Measurements from ENCODE around the gene MYOM3.

DNA sequence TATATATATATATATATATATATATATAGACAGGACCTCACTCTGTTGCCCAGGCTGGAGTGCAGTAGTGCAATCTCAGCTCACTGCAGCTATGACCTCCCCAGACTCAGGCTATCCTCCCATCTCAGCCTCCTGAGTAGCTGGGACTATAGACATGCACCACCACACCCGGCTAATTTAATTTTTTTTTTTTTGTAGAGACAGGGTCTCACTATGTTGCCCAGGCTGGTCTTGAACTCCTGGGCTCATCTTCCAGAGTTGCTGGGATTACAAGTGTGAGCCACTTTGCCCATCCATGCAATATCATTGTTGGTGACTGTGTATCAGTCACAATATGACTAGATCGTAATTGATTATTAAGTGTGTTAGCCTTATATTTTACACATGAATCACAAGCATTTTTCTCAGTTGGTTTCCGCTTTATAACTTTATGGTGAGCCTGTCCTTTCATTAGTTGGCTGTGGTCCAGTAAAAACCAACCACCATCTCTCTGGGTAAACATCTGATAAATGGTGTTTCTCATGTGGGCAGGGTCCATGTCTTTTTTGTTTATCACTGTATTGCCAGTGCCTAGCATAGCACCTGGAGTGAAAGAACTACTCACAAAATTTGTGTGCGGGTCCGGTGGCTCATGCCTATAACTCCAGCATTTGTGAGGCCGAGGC, 63.6 kb downstream of the MYOM3 start:
- TF ChIP-seq, protein P1, sequence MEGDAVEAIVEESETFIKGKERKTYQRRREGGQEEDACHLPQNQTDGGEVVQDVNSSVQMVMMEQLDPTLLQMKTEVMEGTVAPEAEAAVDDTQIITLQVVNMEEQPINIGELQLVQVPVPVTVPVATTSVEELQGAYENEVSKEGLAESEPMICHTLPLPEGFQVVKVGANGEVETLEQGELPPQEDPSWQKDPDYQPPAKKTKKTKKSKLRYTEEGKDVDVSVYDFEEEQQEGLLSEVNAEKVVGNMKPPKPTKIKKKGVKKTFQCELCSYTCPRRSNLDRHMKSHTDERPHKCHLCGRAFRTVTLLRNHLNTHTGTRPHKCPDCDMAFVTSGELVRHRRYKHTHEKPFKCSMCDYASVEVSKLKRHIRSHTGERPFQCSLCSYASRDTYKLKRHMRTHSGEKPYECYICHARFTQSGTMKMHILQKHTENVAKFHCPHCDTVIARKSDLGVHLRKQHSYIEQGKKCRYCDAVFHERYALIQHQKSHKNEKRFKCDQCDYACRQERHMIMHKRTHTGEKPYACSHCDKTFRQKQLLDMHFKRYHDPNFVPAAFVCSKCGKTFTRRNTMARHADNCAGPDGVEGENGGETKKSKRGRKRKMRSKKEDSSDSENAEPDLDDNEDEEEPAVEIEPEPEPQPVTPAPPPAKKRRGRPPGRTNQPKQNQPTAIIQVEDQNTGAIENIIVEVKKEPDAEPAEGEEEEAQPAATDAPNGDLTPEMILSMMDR (IDR thresholded peaks at IDR 0.05), result no peak
- TF ChIP-seq POLR2A (IDR thresholded peaks at IDR 0.05; ENCODE audit: low read length), result no peak
- no peak for TF ChIP-seq FOSL2 (IDR thresholded peaks at IDR 0.05)
- TF ChIP-seq FOSL2 (CRISPR knock-in tag; IDR thresholded peaks at IDR 0.05), result no peak
- TF ChIP-seq ZNF302 (CRISPR knock-in tag; IDR thresholded peaks at IDR 0.05), result no peak
- TF ChIP-seq, protein P2, sequence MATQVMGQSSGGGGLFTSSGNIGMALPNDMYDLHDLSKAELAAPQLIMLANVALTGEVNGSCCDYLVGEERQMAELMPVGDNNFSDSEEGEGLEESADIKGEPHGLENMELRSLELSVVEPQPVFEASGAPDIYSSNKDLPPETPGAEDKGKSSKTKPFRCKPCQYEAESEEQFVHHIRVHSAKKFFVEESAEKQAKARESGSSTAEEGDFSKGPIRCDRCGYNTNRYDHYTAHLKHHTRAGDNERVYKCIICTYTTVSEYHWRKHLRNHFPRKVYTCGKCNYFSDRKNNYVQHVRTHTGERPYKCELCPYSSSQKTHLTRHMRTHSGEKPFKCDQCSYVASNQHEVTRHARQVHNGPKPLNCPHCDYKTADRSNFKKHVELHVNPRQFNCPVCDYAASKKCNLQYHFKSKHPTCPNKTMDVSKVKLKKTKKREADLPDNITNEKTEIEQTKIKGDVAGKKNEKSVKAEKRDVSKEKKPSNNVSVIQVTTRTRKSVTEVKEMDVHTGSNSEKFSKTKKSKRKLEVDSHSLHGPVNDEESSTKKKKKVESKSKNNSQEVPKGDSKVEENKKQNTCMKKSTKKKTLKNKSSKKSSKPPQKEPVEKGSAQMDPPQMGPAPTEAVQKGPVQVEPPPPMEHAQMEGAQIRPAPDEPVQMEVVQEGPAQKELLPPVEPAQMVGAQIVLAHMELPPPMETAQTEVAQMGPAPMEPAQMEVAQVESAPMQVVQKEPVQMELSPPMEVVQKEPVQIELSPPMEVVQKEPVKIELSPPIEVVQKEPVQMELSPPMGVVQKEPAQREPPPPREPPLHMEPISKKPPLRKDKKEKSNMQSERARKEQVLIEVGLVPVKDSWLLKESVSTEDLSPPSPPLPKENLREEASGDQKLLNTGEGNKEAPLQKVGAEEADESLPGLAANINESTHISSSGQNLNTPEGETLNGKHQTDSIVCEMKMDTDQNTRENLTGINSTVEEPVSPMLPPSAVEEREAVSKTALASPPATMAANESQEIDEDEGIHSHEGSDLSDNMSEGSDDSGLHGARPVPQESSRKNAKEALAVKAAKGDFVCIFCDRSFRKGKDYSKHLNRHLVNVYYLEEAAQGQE (IDR thresholded peaks at IDR 0.05), result no peak
- TF ChIP-seq, protein P3, sequence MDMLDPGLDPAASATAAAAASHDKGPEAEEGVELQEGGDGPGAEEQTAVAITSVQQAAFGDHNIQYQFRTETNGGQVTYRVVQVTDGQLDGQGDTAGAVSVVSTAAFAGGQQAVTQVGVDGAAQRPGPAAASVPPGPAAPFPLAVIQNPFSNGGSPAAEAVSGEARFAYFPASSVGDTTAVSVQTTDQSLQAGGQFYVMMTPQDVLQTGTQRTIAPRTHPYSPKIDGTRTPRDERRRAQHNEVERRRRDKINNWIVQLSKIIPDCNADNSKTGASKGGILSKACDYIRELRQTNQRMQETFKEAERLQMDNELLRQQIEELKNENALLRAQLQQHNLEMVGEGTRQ (IDR thresholded peaks at IDR 0.05), result no peak
- TF ChIP-seq, protein P4, sequence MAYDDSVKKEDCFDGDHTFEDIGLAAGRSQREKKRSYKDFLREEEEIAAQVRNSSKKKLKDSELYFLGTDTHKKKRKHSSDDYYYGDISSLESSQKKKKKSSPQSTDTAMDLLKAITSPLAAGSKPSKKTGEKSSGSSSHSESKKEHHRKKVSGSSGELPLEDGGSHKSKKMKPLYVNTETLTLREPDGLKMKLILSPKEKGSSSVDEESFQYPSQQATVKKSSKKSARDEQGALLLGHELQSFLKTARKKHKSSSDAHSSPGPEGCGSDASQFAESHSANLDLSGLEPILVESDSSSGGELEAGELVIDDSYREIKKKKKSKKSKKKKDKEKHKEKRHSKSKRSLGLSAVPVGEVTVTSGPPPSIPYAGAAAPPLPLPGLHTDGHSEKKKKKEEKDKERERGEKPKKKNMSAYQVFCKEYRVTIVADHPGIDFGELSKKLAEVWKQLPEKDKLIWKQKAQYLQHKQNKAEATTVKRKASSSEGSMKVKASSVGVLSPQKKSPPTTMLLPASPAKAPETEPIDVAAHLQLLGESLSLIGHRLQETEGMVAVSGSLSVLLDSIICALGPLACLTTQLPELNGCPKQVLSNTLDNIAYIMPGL (CRISPR knock-in tag; IDR thresholded peaks at IDR 0.05; ENCODE audit: borderline replicate concordance), result no peak

All from A549 (cell line).